ENCODE measurements around the gene ATP4B.

DNA sequence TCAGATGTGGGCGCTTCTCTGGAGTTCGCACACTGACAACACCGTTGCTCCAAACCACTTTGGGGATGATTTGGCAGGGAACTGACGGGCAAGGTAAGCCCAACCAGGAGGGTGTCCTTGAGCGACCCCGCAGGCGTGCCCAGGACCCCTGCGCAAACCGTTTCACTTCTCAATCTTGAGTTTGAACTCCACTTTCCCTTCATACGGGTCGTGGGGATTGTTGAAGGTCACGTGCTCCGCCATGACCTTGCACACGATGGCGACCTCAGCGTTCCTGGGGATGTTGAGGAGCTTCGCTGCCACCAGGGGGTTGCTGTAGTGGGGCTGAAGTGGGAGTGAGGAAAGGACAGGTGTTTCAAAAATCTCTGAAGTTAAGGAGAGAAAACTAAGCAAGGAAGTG, 8.8 kb downstream of the ATP4B start:
- TF ChIP-seq GABPA (IDR thresholded peaks at IDR 0.05; ENCODE audit: low read depth) (no peak), POLR2AphosphoS5 (IDR thresholded peaks at IDR 0.05; ENCODE audit: low read depth) (no peak), SPI1 (IDR thresholded peaks at IDR 0.05; ENCODE audit: borderline replicate concordance, low read depth) (no peak)
- TF ChIP-seq, protein P1, sequence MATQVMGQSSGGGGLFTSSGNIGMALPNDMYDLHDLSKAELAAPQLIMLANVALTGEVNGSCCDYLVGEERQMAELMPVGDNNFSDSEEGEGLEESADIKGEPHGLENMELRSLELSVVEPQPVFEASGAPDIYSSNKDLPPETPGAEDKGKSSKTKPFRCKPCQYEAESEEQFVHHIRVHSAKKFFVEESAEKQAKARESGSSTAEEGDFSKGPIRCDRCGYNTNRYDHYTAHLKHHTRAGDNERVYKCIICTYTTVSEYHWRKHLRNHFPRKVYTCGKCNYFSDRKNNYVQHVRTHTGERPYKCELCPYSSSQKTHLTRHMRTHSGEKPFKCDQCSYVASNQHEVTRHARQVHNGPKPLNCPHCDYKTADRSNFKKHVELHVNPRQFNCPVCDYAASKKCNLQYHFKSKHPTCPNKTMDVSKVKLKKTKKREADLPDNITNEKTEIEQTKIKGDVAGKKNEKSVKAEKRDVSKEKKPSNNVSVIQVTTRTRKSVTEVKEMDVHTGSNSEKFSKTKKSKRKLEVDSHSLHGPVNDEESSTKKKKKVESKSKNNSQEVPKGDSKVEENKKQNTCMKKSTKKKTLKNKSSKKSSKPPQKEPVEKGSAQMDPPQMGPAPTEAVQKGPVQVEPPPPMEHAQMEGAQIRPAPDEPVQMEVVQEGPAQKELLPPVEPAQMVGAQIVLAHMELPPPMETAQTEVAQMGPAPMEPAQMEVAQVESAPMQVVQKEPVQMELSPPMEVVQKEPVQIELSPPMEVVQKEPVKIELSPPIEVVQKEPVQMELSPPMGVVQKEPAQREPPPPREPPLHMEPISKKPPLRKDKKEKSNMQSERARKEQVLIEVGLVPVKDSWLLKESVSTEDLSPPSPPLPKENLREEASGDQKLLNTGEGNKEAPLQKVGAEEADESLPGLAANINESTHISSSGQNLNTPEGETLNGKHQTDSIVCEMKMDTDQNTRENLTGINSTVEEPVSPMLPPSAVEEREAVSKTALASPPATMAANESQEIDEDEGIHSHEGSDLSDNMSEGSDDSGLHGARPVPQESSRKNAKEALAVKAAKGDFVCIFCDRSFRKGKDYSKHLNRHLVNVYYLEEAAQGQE (IDR thresholded peaks at IDR 0.05; ENCODE audit: insufficient replicate concordance, low read depth): no peak
- TF ChIP-seq, protein P2, sequence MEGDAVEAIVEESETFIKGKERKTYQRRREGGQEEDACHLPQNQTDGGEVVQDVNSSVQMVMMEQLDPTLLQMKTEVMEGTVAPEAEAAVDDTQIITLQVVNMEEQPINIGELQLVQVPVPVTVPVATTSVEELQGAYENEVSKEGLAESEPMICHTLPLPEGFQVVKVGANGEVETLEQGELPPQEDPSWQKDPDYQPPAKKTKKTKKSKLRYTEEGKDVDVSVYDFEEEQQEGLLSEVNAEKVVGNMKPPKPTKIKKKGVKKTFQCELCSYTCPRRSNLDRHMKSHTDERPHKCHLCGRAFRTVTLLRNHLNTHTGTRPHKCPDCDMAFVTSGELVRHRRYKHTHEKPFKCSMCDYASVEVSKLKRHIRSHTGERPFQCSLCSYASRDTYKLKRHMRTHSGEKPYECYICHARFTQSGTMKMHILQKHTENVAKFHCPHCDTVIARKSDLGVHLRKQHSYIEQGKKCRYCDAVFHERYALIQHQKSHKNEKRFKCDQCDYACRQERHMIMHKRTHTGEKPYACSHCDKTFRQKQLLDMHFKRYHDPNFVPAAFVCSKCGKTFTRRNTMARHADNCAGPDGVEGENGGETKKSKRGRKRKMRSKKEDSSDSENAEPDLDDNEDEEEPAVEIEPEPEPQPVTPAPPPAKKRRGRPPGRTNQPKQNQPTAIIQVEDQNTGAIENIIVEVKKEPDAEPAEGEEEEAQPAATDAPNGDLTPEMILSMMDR (IDR thresholded peaks at IDR 0.05; ENCODE audit: insufficient read depth, low read length): no peak

Data from HL-60 (cell line).